ENCODE data around the gene COL16A1. TPM values are rescaled to one million over a fixed set of nuclear protein-coding genes. Genes with fewer than 3 reads are reported as not detected.

Gene COL16A1
- polyA plus RNA-seq (2012; ENCODE audit: insufficient read depth, insufficient read length) = 2.5 TPM

DNA sequence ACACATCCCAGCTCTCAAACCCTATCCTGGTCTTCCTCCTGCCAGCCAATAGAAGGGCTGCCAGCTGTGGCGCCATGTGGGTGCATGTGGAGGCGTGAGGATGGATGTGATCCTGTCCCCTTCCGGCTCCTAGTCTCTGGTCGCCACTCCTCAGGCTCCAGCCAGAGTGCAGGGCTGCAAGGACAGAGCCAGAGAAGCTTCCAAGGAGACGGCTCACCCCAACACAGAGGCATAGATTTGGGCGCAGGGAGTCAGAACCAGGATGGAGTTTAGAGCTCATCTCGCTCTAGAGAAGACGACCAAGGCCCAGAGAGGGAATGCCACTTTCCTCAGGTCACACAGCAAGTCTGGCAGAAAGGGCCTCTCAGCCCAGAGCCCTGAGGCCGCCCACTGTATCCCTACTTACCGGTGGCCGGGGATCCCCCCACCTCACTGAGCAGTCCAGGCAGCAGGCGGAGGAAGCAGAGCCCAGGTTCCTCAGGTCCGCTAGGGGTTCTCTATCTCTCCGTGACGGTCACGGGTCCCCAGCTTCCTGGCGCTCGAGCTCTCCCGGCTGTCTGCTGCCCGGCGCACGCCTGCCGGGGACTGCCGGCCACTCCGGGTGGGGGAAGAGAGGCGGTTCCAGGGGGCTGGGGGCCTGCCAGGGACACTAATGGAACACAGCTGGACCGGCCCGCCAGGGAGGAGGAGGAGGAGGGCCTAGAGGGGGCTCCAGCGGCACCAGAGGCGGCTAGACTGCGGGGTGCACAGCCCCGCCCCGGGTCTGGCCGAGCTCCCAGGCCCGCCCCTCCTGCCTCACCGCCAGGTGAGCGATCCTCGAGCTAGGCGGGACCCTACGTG is at the start of gene COL16A1:
TSS of gene COL16A1 (minus strand) at position 587 of the 840 bp plus-strand sequence. CDS start 1,824 bp downstream, outside the sequence.
- no peak for DNase-seq (ENCODE audit: low read depth, low spot score)
- no peak within 1 kb of the TSS for H3K4me3 ChIP-seq (ENCODE audit: low read length)

GRCh38 chr1:31752952-31753475 is 49.2 kb upstream of the COL16A1 start:
- H3K4me3 ChIP-seq (ENCODE audit: low read length) = no peak overlapping the region
- no peak for DNase-seq (ENCODE audit: low read depth, low spot score)

GRCh38 chr1:31752258-31752657 is 48.4 kb upstream of the COL16A1 start:
- no peak overlapping the region for H3K4me3 ChIP-seq (ENCODE audit: low read length)
- DNase-seq (ENCODE audit: low read depth, low spot score) = no peak

- DNase-seq (ENCODE audit: low read depth, low spot score) = no peak
- H3K4me3 ChIP-seq (ENCODE audit: low read length) = no peak overlapping the region
These were observed 48.0 kb upstream of the COL16A1 start for GRCh38 chr1:31751822-31752241.

GRCh38 chr1:31750858-31751510 is 47.2 kb upstream of the COL16A1 start:
- no peak overlapping the region for H3K4me3 ChIP-seq (ENCODE audit: low read length)
- no peak for DNase-seq (ENCODE audit: low read depth, low spot score)

DNA sequence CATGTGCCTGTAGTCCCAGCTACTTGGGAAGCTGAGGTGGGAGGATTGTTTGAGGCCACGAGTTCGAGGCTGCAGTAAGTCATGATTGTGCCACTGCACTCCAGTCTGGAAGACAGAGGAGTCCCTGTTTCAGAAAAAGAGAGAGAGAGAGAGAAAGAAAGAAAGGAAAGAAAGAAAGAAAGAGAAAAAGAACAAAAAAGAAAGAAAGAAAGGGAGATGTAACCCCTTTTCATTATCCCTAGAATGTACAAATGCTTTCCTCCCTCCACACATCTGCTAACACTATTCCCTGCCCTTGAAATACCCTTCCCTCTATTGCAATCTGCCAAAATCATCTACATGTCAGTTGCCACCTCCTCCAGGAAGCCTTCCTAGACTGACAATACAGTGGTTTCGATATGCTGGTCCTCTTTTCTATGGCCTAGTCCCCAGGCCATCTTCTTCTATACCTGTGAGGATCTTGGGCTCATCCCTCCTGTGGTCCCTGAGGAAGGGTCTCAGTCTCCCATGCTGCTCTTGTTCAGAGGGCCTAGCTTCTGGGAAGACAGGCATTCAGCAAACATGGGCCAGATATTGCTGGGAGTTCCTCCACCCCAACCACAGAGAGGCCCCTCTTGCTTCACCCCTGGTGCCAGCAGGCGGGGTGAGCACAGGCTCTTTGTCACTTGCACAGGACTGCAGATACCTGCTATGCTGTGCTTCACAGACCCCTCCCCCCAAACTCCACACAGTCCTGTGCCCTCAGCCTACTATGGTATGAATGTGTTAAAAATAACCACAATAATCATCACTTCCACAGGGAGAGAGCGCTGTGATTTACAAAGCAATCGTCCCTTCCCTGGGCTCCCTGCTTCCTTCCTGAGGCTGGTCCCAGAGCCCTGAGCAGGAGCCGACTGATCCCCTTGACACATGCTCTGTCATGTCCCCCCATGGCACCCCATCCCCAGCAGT is 46.2 kb upstream of the COL16A1 start:
- no peak for DNase-seq (ENCODE audit: low read depth, low spot score)
- H3K4me3 ChIP-seq (ENCODE audit: low read length) = no peak overlapping the region

DNA sequence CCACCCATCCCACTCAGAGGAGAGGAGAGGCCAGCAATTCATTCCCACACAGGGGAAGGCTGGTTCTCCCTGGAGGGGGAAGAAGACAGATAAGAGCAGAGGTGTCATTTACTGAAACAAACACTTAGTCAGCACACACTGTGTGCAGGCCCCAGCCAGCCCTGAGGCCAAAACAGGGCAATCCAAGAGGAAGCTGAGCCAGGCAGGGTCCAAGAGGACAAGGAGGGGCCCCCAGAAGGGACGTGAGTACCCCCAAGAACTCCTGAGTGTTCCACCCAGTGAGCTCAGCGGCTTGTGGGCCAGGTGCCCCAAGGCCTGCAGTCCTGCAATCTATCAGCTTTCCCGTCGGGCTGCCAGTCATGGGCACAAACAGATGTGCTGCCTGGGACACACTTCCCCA is 44.5 kb upstream of the COL16A1 start:
- H3K4me3 ChIP-seq (ENCODE audit: low read length) = no peak overlapping the region
- DNase-seq (ENCODE audit: low read depth, low spot score) = no peak

- no peak for DNase-seq (ENCODE audit: low read depth, low spot score)
- no peak overlapping the region for H3K4me3 ChIP-seq (ENCODE audit: low read length)
These were observed 43.5 kb upstream of the COL16A1 start for GRCh38 chr1:31747304-31747703.

DNA sequence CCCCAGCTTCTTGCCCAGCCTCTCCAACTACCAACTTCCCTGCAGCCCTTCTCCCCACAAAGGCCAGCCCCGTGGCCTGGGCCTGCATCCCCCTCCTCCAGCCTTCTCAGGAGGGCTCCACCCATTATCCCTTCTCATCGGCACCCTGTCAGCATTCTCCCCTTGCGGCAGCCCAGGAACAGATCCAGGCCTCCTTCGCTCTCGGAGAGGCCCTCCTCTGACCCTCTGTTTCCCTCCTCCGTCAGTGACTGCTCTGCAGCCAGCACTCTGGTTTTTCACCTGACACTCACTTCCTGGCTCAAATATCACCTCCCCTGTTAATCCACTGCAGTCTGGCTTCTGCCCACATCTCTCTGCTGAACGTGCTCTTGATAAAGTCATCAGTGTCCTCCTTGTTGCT is 42.9 kb upstream of the COL16A1 start:
- DNase-seq (ENCODE audit: low read depth, low spot score) = no peak
- no peak overlapping the region for H3K4me3 ChIP-seq (ENCODE audit: low read length)

DNA sequence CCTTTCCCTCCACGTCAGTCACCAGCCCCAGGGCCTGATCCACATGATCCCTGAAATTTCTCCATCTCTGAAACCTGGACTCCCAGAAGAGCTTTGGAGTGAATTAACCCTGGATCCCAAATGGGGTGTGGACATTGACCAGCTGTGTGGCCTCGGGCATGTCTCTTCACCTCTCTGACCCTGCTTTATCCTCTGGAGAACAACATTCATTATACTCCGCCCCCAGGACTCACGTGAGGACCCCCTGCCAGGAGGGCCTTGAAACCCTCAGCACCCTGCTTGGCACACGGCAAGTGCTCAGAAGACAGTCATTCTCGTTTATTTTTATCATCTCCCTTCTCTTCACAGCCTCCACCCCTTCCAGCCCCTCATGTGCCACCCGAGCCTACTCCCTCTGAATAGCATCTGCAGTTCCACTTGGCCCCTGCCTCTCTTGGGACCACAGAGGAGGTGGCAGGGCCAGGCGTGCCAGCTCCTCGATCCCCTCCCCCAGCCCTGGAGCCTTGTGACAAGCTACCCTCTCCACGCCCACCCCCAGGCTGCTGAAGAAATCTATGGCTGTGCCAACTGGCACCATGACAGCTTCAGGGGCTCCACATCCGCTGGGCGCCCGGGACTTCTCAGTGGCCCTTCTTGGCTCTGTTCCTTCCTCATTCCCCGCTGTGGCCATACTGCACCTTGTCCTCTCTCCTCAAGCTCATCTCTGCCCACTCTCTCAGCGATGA is 42.3 kb upstream of the COL16A1 start:
- H3K4me3 ChIP-seq (ENCODE audit: low read length) = no peak overlapping the region
- DNase-seq (ENCODE audit: low read depth, low spot score) = no peak

DNA sequence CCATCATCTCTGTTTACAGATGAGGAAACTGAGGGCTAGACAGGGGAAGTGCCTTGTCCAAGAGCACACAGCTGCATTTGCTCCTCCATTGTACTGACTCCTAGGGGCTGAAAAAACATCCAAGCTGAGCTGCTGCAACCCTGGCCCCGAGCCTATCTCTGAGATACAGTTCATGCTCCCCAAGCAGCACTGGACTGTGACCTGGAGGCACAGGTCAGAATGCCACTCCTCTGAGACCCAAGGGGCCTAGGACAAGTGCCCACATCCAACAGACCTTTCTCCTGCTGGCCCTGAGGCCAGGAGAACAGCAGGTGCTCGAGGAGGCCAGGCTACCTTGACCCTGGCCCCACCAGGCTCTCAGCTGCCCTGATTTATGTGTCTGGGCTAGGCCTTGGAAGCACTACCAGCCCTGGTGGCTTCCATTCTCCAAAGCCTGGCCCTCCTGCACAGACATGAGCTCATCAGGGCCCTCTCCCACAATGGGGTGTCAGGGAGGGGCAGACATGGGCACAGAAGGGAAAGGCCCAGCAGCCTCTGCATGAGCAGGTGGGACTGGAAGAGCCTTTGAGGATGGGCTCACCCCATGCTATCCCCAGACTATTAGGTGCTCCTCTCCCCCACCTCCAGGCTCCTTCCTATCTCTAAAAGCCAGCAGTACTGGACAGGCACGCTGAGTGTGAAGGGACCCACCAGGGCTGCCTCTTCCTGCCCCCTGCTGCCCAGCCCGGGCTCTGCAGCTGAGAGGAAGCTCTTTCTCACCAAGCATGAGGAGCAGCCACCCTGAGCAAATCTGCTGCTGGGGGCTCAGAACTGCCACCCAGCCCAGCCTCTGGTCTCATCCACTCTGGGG is 41.5 kb upstream of the COL16A1 start:
- no peak for DNase-seq (ENCODE audit: low read depth, low spot score)

GRCh38 chr1:31744165-31744888 is 40.5 kb upstream of the COL16A1 start:
- H3K4me3 ChIP-seq (ENCODE audit: low read length) = no peak overlapping the region
- no peak for DNase-seq (ENCODE audit: low read depth, low spot score)

More for the DNA sequence above, 41.5 kb upstream of the COL16A1 start:
- no peak overlapping the region for H3K4me3 ChIP-seq (ENCODE audit: low read length)

- no peak for DNase-seq (ENCODE audit: low read depth, low spot score)
- H3K4me3 ChIP-seq (ENCODE audit: low read length) = no peak overlapping the region
These were observed 38.8 kb upstream of the COL16A1 start for GRCh38 chr1:31742462-31743212.

GRCh38 chr1:31739346-31739745 is 35.5 kb upstream of the COL16A1 start:
- peak overlapping the region; percentile 15; the same call in 1 of the 2 replicates for H3K4me3 ChIP-seq (ENCODE audit: low read length)

DNA sequence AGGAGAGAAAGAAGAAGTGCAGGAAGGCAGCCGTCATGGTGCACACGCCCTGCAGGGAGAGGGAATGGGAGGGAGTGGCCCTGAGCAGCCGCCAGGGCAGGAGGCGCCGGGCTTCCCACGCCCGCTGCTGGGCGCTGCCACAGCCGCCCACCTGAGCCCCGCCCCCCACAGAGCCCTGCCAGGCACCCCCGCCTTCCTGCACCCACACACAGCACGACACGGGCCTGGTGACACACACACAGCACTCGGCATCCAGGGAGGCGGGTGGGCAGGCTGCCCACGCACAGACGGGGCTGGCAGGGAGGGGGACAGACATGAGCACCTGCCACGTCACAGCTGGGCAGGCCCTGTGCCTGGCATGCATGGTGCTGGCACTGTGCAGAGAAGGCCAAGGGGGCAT is 32.9 kb upstream of the COL16A1 start:
- no peak overlapping the region for H3K4me3 ChIP-seq (ENCODE audit: low read length)
- no peak for DNase-seq (ENCODE audit: low read depth, low spot score)

More at GRCh38 chr1:31739346-31739745, 35.5 kb upstream of the COL16A1 start:
- peak; percentile 70 for DNase-seq (ENCODE audit: low read depth, low spot score)

GRCh38 chr1:31735571-31735970 is 31.8 kb upstream of the COL16A1 start:
- no peak overlapping the region for H3K4me3 ChIP-seq (ENCODE audit: low read length)
- no peak for DNase-seq (ENCODE audit: low read depth, low spot score)
